HG03280 (cell line): Measurements from ENCODE around the gene ZNF90.
"Not testable (repeated sequence)": the region's sequence is repeated elsewhere in the genome, so short reads cannot be mapped to it uniquely, and the experiment has no call there.

Source experiments
- ATAC-seq: cut with Tn5 transposase; IDR thresholded peaks from one replicate; pipeline ENCODE4 v1.9.1; 2021; ENCODE audit warnings: mild to moderate bottlenecking, moderate library complexity; ENCODE audit not compliant: unreplicated experiment

The ZNF90 gene

DNA sequence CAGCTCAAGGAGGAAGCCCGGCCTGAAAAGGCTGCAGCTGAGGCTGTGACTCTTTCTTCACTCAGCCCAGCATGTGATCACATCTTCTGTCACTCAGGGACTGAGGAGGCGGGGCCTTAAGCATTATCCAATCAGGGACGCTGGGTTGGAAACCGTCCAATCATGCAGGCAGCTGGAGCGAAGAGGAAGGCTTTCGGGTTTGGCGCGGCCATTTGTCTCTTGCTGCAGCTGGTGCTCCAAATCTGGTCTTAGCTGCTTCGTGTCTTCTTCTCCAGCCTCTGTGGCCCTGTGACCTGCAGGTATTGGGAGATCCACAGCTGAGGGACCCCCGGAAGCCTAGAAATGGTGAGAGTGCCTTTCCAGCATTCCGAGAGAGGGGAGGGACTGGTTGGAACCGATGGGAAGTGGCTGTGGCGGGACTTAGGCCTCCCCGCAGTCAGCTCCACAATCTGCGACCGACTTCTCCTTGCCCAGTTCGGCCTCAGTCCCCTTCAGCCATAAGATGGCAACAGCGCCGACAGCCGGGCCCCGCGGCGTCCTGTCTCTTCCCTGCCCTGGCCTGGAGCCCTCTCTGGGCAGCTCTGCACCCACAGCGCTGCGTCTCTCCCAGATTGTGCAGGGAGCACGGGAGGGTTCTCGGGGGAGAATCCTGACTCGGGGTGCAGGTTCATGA is at the start of gene ZNF90:
TSS of gene ZNF90 (plus strand) at position 210 of the 673 bp plus-strand sequence. CDS start at position 343, 133 bp downstream.
- peak; percentile 88 for ATAC-seq

GRCh38 chr19:20028611-20029010 is 49.2 kb upstream of the ZNF90 start:
- ATAC-seq, result no peak

GRCh38 chr19:20035935-20036334 is 41.9 kb upstream of the ZNF90 start:
- no peak for ATAC-seq

DNA sequence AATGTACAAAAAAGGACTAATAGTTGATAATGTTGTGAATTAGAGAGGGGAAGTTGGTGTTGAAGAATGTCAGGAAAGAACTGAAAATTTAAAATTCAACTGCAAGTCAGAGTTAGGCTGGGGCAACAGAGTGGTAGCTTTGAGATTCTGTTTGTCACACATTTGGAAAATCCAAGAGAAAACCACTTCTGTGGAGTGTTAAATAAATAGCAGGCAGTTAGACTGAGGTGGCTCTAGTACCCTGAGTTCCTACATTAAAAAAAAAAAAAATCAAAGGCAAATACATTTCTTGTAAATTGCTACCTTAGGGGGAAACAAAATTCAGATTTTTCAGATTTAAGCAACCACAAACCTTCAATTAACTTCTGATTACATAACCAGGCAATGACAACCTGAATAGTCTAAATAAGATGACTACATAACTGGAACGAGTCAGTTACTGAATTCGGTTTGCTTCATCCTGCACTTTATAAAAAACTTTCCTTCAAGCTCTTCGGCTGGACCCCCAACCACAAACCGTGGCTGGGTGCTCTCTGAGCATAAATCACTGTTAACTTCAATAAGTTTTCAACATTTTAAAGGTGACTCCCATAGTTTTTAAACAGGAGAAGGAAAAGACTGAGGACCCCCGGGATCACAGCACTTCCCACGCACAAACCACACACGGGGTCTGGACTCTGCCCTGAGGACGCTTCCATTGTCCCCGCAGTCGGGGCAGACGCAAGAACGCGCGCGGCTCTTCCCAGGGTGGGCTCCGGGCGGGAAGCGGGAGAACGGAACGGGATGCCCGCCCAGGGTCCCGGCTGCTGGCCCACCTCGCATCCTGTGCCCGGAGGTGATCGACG is 39.2 kb upstream of the ZNF90 start:
- no peak for ATAC-seq

GRCh38 chr19:20039203-20039723 is 38.5 kb upstream of the ZNF90 start, which contains the start of gene ZNF682:
TSS of gene ZNF682 (minus strand) at chr19:20039505. CDS start at chr19:20039345, 160 bp downstream.
- ATAC-seq, result peak; percentile 99

DNA sequence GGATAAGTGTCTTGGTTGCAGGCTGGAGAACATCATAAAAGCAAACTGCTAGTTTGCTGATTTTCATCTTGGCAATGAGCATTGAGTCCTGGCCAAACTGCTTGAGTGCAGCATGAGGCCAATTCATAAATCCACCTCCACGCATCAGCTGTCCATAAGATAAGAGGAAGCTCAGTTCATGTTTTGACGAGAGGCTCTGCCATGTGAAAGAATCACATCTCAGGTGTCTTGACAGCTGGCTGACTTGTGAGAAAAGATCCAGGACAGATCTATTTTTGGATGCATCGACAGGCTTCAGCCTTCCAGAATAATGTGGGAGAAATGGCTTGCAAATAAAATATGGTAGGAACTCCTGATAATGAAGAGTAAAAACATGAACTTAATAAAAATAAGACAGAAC is 33.1 kb upstream of the ZNF90 start:
- ATAC-seq, result no peak

- not testable (repeated sequence) for ATAC-seq
Measured at GRCh38 chr19:20045742-20046141, 32.1 kb upstream of the ZNF90 start.

DNA sequence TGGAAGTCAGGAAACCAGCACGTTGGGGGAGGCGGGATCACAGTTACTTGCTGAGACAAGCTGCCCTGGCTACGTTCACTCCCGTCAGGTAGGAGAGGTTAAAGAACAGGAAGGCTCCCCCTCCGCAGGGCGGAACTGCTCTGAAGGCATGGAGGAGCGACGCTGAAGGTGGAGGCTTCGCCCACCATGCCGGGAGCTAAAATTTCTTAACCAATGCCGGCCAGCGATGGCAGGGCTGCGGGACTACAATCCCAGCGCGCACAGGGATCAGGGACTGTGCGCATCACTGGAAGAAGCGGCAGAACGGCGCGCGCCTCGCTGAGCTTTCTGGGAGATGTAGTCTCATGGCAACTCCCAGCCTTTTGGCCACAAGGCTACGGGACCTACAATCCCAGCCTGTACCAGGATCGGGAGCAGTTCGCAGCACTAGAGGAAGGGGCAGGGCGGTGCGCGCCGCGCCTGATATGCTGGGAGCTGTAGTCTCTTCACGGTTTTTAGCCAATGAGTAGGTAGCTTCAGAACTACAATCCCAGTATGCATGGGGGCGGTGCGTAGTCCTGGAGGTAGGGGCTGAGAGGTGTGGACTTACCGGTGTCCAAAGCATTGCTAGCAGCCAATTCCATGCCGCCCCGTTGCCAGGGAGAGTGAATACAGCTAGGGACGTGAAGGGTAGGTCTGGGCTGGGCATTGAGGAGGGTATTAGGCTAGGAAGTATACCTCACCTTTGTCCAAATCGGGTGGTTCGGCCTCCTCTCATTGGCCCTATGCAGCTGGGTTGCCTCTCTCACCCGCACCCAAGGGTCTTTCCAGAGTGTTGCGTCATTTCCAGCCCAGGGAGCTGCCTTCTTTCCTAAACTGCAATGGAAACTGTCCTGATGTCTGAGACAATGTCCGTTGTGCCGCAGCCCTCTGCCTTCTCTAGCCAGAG is 25.7 kb upstream of the ZNF90 start:
- peak; percentile 90 for ATAC-seq

- not testable (repeated sequence) for ATAC-seq
Measured at GRCh38 chr19:20058738-20059137, 19.1 kb upstream of the ZNF90 start.

DNA sequence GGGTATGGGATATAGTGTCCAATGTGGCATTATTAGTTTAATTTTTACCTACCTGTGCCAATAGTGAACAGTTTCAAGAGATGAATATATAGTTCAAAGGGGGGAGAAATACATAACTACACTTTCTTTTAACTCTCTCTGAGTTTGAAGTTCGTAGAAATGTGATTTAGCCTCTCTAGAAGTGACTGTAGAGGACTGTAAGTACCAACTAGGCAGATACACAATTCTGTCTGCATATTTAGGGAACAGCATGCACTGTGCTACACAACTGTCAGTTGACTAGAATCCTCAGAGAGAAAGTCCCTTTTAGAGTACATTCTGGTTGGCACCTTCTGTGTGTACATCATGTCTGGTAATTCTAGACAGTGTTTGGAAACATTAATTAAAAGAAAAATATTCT is 17.5 kb upstream of the ZNF90 start:
- no peak for ATAC-seq

GRCh38 chr19:20066861-20067260 is 10.9 kb upstream of the ZNF90 start:
- no peak for ATAC-seq

- no peak for ATAC-seq
Measured at GRCh38 chr19:20067943-20068342, 9.9 kb upstream of the ZNF90 start.

GRCh38 chr19:20068559-20068958 is 9.2 kb upstream of the ZNF90 start:
- not testable (repeated sequence) for ATAC-seq

DNA sequence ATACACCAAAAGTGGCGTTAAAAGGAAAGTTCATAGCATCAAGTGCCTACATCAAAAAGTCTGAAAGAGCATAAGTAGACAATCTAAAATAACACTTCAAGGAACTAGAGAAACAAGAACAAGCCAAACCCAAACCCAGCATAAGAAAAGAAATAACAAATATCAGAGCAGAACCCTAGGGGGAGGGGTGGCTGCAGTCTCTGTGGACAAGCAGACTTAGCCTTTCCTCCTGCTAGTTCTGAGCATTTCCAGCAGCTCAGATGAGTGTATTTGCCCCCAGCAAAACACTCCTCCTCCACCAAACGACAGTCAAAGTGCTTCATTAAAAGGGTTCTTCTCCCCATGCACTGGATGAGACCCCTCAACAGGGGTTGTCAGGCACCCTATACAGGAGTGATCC is 7.1 kb upstream of the ZNF90 start:
- no peak for ATAC-seq

GRCh38 chr19:20072936-20073335 is 4.9 kb upstream of the ZNF90 start:
- no peak for ATAC-seq

DNA sequence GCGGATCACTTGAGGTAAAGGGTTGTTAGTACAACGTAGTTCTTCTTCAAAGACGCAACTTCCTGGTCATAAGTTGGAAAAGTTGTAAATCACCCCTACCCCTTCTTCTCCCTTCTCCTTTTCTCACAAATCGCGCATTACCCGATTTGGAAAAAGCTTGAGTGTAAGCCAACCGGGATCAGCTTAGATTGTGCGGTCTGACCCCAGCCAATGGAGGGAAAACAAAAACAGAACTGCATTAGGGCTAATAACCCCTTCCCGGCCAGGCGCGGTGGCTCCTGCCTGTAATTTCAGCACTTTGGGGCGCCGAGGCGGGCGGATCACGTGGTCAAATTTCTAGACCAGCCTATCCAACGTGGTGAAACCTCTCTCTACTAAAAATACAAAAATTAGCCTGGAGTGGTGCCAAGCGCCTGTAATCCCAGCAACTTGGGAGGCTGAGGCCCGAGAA is 806 bp downstream of the ZNF90 start:
- ATAC-seq, result no peak

DNA sequence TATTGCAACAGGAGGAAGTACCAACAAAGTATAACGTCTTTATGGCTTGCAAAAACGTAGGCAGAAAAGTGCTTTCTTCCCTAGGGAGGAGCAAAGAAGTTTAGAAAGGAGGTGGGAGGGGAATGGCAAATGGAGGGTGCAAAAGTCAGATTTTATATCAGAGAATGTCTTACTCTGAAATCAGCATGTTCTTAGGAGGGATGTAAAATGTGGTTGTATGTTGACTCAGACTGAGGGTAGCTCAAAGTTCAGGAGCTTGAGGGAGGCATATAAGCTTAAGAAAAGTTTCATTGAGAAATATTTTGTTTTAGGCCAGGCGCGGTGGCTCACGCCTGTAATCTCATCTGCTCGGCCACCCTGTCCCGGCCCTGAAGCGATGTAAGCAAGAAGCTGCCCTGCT is 1.7 kb downstream of the ZNF90 start:
- ATAC-seq, result no peak

GRCh38 chr19:20080656-20081055 is 2.9 kb downstream of the ZNF90 start:
- no peak for ATAC-seq

- not testable (repeated sequence) for ATAC-seq
Measured at GRCh38 chr19:20082232-20082833, 4.5 kb downstream of the ZNF90 start.

GRCh38 chr19:20082876-20083275 is 5.1 kb downstream of the ZNF90 start:
- ATAC-seq, result not testable (repeated sequence)
